ENCODE results near the gene CEP57. TPM values are rescaled to one million over a fixed set of nuclear protein-coding genes. Genes with fewer than 3 reads are reported as not detected.

Gene CEP57
- polyA plus RNA-seq, 1 experiment = 18.3 TPM

DNA sequence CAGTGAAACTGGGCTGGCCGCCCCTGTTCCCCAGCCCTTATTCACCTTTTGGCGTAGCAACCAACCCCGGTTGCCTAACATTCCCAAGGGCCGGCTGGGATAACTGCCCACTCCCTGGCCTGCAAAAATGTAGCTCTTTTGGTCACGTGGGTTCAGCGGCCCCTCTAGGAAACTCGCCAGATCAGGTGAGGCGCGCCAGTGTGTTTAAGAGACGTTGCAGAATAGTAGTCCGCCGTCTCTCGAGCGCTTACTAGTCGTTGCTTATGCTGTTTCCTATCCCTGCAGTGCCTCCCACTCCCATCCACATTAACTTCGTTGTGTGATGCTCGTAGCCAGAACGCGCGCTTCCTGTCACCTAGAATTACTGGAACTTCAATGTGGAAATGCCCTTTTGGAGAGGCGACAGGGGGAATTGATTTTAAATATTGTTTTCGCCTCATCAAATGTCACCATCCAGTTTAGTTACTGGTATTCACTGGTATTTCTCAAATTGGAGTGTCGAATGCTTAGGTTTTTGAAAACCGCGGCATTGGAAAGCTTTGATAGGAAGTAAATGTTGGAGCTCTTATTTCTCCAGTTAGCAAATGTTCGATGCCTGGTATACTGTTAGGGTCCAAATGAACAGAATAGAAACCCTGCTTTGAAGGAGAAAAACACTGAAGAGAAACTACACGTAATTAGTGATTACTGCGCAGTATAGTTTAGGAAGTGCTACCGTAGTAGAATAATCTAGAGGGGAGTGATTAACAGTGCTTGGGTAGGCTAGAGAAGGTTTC is 823 bp downstream of the CEP57 start:
- ChIA-PET POLR2A (interaction anchor here (1.2 kb wide), 1 partner anchor 598 kb away, joined by 5 read pairs; the partner anchor contains the start of gene CCDC82), CTCF (interaction anchor here (0.7 to 3.4 kb wide), 5 partner anchors 9 to 603 kb away, joined by 3 to 10 read pairs (median 7); no protein-coding TSS in a partner anchor)
- no peaks in the 10 kb centered on the region for H3K36me3 ChIP-seq (ENCODE audit: control insufficient read depth, insufficient read depth, low read length)
- peak overlapping the region; percentile 88 for H3K4me3 ChIP-seq (ENCODE audit: low read depth, low read length)
- TF ChIP-seq, protein P1, sequence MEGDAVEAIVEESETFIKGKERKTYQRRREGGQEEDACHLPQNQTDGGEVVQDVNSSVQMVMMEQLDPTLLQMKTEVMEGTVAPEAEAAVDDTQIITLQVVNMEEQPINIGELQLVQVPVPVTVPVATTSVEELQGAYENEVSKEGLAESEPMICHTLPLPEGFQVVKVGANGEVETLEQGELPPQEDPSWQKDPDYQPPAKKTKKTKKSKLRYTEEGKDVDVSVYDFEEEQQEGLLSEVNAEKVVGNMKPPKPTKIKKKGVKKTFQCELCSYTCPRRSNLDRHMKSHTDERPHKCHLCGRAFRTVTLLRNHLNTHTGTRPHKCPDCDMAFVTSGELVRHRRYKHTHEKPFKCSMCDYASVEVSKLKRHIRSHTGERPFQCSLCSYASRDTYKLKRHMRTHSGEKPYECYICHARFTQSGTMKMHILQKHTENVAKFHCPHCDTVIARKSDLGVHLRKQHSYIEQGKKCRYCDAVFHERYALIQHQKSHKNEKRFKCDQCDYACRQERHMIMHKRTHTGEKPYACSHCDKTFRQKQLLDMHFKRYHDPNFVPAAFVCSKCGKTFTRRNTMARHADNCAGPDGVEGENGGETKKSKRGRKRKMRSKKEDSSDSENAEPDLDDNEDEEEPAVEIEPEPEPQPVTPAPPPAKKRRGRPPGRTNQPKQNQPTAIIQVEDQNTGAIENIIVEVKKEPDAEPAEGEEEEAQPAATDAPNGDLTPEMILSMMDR (IDR thresholded peaks at IDR 0.05; ENCODE audit: insufficient read depth, low read depth, low read length) = no peak
- H3K27me3 ChIP-seq (ENCODE audit: control insufficient read depth, insufficient read depth, low read length) = no peaks in the 10 kb centered on the region
- no peak for DNase-seq (ENCODE audit: low read depth)

DNA sequence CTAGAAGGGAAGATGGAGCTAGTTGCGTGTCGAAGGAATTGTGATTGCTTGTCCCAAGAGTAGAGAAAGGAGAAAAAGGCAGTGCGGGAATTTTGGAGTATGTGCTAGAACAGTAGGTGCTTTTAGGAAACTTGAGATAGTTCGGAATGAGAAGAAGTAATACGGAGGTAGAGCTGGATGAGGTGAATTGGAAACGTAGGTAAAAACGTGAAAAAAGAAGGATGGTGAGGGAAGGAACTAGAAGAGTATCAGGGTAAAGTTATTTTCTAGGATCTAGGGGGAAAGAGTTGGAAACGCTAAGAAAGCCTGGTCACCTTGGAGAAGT is 1.4 kb downstream of the CEP57 start:
- DNase-seq (ENCODE audit: low read depth) = no peak
- H3K36me3 ChIP-seq (ENCODE audit: control insufficient read depth, insufficient read depth, low read length) = no peaks in the 10 kb centered on the region
- TF ChIP-seq, protein P1 (IDR thresholded peaks at IDR 0.05; ENCODE audit: insufficient read depth, low read depth, low read length) = no peak
- H3K27me3 ChIP-seq (ENCODE audit: control insufficient read depth, insufficient read depth, low read length) = no peaks in the 10 kb centered on the region
- ChIA-PET POLR2A (no interaction called here), CTCF (interaction anchor here (2.6 to 3.4 kb wide), 2 partner anchors 44 to 602 kb away, joined by 8 to 10 read pairs; no protein-coding TSS in a partner anchor)
- H3K4me3 ChIP-seq (ENCODE audit: low read depth, low read length) = peak overlapping the region; percentile 88

DNA sequence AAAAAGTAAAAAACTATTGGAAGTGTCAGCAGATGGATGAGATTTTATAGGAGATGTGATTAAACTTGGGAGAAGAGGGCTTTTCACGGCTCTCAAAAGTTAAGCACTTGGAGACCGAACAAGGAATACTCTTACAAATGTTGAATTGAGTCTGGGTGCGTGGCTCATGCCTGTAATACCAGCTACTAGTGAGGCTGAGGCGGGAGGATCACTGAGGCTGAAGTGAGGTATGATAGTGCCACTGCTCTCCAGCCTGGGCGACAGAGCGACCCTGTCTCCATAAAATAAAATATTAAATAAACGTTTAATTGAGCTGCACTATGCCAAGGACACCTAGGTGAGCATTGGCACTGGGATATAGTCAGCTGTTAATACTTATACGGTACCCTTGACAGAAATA is 1.9 kb downstream of the CEP57 start:
- DNase-seq (ENCODE audit: low read depth) = no peak
- TF ChIP-seq, protein P1 (IDR thresholded peaks at IDR 0.05; ENCODE audit: insufficient read depth, low read depth, low read length) = no peak
- ChIA-PET CTCF (interaction anchor here (0.7 to 2.6 kb wide), 3 partner anchors 44 to 607 kb away, joined by 3 to 8 read pairs (median 4); no protein-coding TSS in a partner anchor), POLR2A (no interaction called here)
- no peaks in the 10 kb centered on the region for H3K36me3 ChIP-seq (ENCODE audit: control insufficient read depth, insufficient read depth, low read length)
- no peak overlapping the region for H3K4me3 ChIP-seq (ENCODE audit: low read depth, low read length)
- no peaks in the 10 kb centered on the region for H3K27me3 ChIP-seq (ENCODE audit: control insufficient read depth, insufficient read depth, low read length)

DNA sequence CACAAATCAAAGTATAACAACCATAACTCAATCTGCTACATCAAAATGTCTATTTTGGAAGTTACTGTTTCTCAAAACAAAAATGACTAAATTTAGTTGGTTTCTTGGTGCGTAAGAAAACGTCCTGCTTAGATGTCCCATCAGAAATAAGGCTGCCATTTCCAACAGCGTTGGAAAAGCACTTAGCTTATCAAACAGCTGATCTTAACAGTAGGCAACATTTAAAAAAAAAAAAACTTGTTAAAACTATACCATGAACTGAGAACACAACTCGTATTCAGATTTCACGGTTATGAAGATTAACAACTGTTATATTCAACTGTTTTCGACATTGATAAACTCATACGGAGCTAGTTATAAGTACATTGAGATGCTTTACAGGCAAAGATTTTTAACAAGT is 2.4 kb downstream of the CEP57 start:
- ChIA-PET POLR2A (no interaction called here), CTCF (interaction anchor here (0.7 to 1.0 kb wide), 2 partner anchors 462 to 607 kb away, joined by 3 to 4 read pairs; no protein-coding TSS in a partner anchor)
- H3K4me3 ChIP-seq (ENCODE audit: low read depth, low read length) = no peak overlapping the region
- no peaks in the 10 kb centered on the region for H3K36me3 ChIP-seq (ENCODE audit: control insufficient read depth, insufficient read depth, low read length)
- TF ChIP-seq, protein P1 (IDR thresholded peaks at IDR 0.05; ENCODE audit: insufficient read depth, low read depth, low read length) = no peak
- H3K27me3 ChIP-seq (ENCODE audit: control insufficient read depth, insufficient read depth, low read length) = no peaks in the 10 kb centered on the region
- no peak for DNase-seq (ENCODE audit: low read depth)

DNA sequence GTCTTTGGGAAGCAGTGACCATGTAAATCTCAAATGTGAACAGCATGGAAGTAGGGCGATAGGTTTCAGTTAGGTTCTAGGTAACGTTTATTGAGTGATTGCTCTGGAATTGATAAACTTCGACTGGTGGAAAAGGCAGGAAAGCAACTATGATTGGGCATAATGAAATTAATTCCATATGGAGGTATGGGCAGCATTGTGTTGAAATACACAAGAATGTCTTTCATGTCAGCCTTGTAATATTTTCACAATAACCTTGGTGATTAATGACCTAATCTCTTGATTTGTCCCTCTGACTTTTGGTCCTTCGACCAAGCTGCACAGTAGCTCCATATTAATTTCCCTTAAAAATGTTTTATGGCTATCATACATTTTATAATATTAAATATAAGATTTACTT is 2.8 kb downstream of the CEP57 start:
- Histone ChIP-seq H3K27me3 (ENCODE audit: control insufficient read depth, insufficient read depth, low read length) (no peaks in the 10 kb centered on the region), H3K36me3 (ENCODE audit: control insufficient read depth, insufficient read depth, low read length) (no peaks in the 10 kb centered on the region), H3K4me3 (ENCODE audit: low read depth, low read length) (no peak overlapping the region)
- CTCF ChIA-PET = interaction anchor here (1.0 kb wide), 1 partner anchor 462 kb away, joined by 4 read pairs; no protein-coding TSS in a partner anchor
- POLR2A ChIA-PET = no interaction called here
- TF ChIP-seq, protein P1 (IDR thresholded peaks at IDR 0.05; ENCODE audit: insufficient read depth, low read depth, low read length) = no peak
- no peak for DNase-seq (ENCODE audit: low read depth)

All from BJ (cell line).